HFFc6 (cell line): ENCODE measurements around the gene SYNJ2. TPM values are rescaled to one million over a fixed set of nuclear protein-coding genes. Genes with fewer than 3 reads are reported as not detected.

ENCODE experiments used
- DNase-seq: peaks from one replicate; pipeline ENCODE4 v3.0.0-alpha.2; 2018
- H3K27ac Mint-ChIP-seq: 2 replicates; pipeline ENCODE4 v1.8.0; 2020; ENCODE audit warnings: mild to moderate bottlenecking, mixed read lengths
- H3K27me3 Mint-ChIP-seq: 2 replicates; pipeline ENCODE4 v1.8.0; 2021; ENCODE audit warnings: mild to moderate bottlenecking, moderate library complexity, mixed read lengths; ENCODE audit not compliant: insufficient read depth
- H3K36me3 Mint-ChIP-seq: 2 replicates; pipeline ENCODE4 v1.8.0; 2021; ENCODE audit warnings: low read depth, mixed read lengths
- H3K4me1 Mint-ChIP-seq: 2 replicates; pipeline ENCODE4 v1.8.0; 2020; ENCODE audit warnings: low read depth, mixed read lengths
- H3K4me3 Mint-ChIP-seq: 2 replicates; pipeline ENCODE4 v1.8.0; 2020; ENCODE audit warnings: mild to moderate bottlenecking, moderate library complexity, mixed read lengths
- H3K9me3 Mint-ChIP-seq: 2 replicates; pipeline ENCODE4 v1.8.0; 2020; ENCODE audit warnings: mild to moderate bottlenecking, mixed read lengths
- CTCF ChIP-seq: fragments of 200-600 bp; sonication (generic); IDR thresholded peaks from 2 replicates; pipeline ENCODE4 v1.5.0; 2021; ENCODE audit warnings: antibody characterized with exemption, mild to moderate bottlenecking
- total RNA-seq, 6 experiments: library from RNA; stranded (reverse); fragmentation: NEBNext Ultra II Directional; extraction: Animal tissue kit (Norgen Biotek cat#: 25700); gene quantifications; 2 replicates in 1 of 6; 3 replicates in 5 of 6; pipeline ENCODE4 v1.2.3, GENCODE V29; 2021

SYNJ2 gene
- total RNA-seq, 6 experiments from 2014 or later, result 31.8 to 46.4 (median 41.3) TPM

GRCh38 chr6:157990321-157991066 lies 8.8 kb downstream of the SYNJ2 start:
- peak overlapping the region; percentile 54; the same call in 1 of the 2 replicates for H3K4me3 Mint-ChIP-seq
- no peak for TF ChIP-seq CTCF
- H3K27me3 Mint-ChIP-seq, result no peaks in the 10 kb centered on the region
- no peak for DNase-seq
- peak overlapping the region; percentile 42 for H3K27ac Mint-ChIP-seq
- H3K9me3 Mint-ChIP-seq, result no peaks in the 10 kb centered on the region
- peaks cover 7% of the 10 kb centered on the region; the same call in 1 of the 2 replicates for H3K36me3 Mint-ChIP-seq
- H3K4me1 Mint-ChIP-seq, result peaks cover 62% of the 10 kb centered on the region

- Mint-ChIP-seq H3K4me1 (peaks cover 62% of the 10 kb centered on the region), H3K9me3 (no peaks in the 10 kb centered on the region), H3K27me3 (no peaks in the 10 kb centered on the region), H3K27ac (no peak overlapping the region), H3K36me3 (peaks cover 10% of the 10 kb centered on the region), H3K4me3 (no peak overlapping the region)
- DNase-seq, result no peak
- no peak for TF ChIP-seq CTCF
These were observed 9.4 kb downstream of the SYNJ2 start for GRCh38 chr6:157991067-157991432.

GRCh38 chr6:157993076-157993475 lies 11.4 kb downstream of the SYNJ2 start:
- Mint-ChIP-seq H3K36me3 (peaks cover 16% of the 10 kb centered on the region), H3K4me3 (peak overlapping the region; percentile 25; the same call in 1 of the 2 replicates), H3K4me1 (peaks cover 67% of the 10 kb centered on the region), H3K27ac (peak overlapping the region; percentile 20; the same call in 1 of the 2 replicates), H3K27me3 (no peaks in the 10 kb centered on the region), H3K9me3 (no peaks in the 10 kb centered on the region)
- DNase-seq, result no peak
- no peak for TF ChIP-seq CTCF

GRCh38 chr6:157994125-157994795 lies 12.6 kb downstream of the SYNJ2 start:
- peak overlapping the region; percentile 53 for H3K27ac Mint-ChIP-seq
- no peak for TF ChIP-seq CTCF
- peaks cover 60% of the 10 kb centered on the region for H3K4me1 Mint-ChIP-seq
- no peaks in the 10 kb centered on the region for H3K27me3 Mint-ChIP-seq
- no peak overlapping the region for H3K4me3 Mint-ChIP-seq
- H3K36me3 Mint-ChIP-seq, result peaks cover 22% of the 10 kb centered on the region
- H3K9me3 Mint-ChIP-seq, result no peaks in the 10 kb centered on the region
- no peak for DNase-seq

GRCh38 chr6:157995458-157995857 lies 13.8 kb downstream of the SYNJ2 start:
- peaks cover 49% of the 10 kb centered on the region for H3K4me1 Mint-ChIP-seq
- no peak overlapping the region for H3K27ac Mint-ChIP-seq
- no peaks in the 10 kb centered on the region for H3K27me3 Mint-ChIP-seq
- TF ChIP-seq CTCF, result no peak
- H3K36me3 Mint-ChIP-seq, result peaks cover 22% of the 10 kb centered on the region
- H3K4me3 Mint-ChIP-seq, result no peak overlapping the region
- no peak for DNase-seq
- no peaks in the 10 kb centered on the region for H3K9me3 Mint-ChIP-seq
